Measurements from ENCODE around the gene HRAS. TPM values are rescaled to one million over a fixed set of nuclear protein-coding genes. Genes with fewer than 3 reads are reported as not detected.

The HRAS gene
- total and polyA plus RNA-seq, 2 of the 8 experiments (the other 6 are each of a cell fraction or from before 2014, with no cell fraction given), result 44.3 to 54.7 TPM

DNA sequence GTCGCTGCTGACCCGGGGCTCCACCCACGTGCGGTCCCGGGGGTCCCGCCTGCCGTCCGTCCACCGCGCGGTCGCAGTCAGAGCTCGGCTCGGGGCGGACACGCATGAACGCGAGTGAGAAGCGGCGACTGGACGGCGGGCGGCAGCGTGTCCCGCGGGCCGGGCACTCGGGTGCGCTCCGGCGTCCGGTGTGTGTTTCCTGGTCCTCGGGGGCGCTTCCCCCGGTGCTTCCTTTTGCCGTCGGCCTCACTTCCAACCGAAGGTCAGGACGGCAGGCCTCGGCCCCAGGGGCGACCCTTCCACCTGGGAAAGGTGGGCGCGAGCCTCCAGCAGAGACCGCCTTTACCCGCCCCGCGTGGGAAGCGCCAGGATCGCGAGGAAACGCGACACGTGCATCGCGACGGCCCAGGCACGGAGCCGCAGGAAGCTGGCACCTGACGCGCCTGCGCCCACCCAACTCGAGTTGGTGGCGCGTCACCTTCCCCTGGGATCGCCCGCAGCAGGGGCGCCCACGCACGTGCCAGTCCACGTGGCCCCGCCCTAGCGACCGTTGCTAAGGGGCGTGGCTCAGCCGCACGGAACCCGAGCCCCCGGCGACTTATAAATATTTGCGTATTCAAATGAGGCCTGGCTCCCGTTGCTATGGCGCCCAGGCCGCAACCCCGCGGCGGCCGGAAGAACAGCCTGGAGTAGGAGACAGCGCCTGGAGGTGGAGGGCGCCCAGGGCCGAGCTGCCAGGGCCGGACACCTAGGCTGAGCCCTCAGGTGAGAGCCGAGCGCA is 1.7 kb upstream of the HRAS start, which contains the start of gene LRRC56 (continued):
- peak; percentile 70 for TF ChIP-seq ASH2L (IDR thresholded peaks at IDR 0.05; ENCODE audit: low read length)
- no peak for TF ChIP-seq RNF2 (IDR thresholded peaks at IDR 0.05; ENCODE audit: borderline replicate concordance, low read depth, low read length, missing control alignments, poor library complexity, severe bottlenecking)
- peak; percentile 31 for TF ChIP-seq CTBP2 (IDR thresholded peaks at IDR 0.05; ENCODE audit: borderline replicate concordance, insufficient read depth, insufficient read length, low read length)
- TF ChIP-seq BACH1 (IDR thresholded peaks at IDR 0.05; ENCODE audit: low read length), result peak; percentile 87
- TF ChIP-seq EGR1 (IDR thresholded peaks at IDR 0.05; ENCODE audit: borderline replicate concordance, low read depth, low read length), result no peak
- no peak for TF ChIP-seq CEBPB (IDR thresholded peaks at IDR 0.05; ENCODE audit: low read depth, low read length)
- TF ChIP-seq KDM5A (IDR thresholded peaks at IDR 0.05; ENCODE audit: low read length), result no peak
- TF ChIP-seq, protein P1, sequence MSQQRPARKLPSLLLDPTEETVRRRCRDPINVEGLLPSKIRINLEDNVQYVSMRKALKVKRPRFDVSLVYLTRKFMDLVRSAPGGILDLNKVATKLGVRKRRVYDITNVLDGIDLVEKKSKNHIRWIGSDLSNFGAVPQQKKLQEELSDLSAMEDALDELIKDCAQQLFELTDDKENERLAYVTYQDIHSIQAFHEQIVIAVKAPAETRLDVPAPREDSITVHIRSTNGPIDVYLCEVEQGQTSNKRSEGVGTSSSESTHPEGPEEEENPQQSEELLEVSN (IDR thresholded peaks at IDR 0.05), result peak; percentile 84; the same call in 1 of the 2 replicates
- TF ChIP-seq CHD1 (IDR thresholded peaks at IDR 0.05; ENCODE audit: low read depth, low read length), result no peak
- peak; percentile 28 for TF ChIP-seq EZH2 (IDR thresholded peaks at IDR 0.05; ENCODE audit: low read depth, low read length, severe bottlenecking)
- TF ChIP-seq TAF1 (IDR thresholded peaks at IDR 0.05; ENCODE audit: low read depth, low read length), result 0 out of 2 replicates have a peak, but pooled peaks have one; percentile 36
- peak; percentile 38; the same call in 1 of the 2 replicates for TF ChIP-seq PHF8 (conservative IDR thresholded peaks at IDR 0.05; ENCODE audit: low read depth, low read length)
- TF ChIP-seq SIN3A (conservative IDR thresholded peaks at IDR 0.05 in 1 of 2, IDR thresholded peaks at IDR 0.05 in 1 of 2; ENCODE audit: low read depth in 1 of 2, low read length in 2 of 2), result peak in 1 of 2 experiments; percentile 55; a peak in 2 of 4 replicates
- TF ChIP-seq, protein P2, sequence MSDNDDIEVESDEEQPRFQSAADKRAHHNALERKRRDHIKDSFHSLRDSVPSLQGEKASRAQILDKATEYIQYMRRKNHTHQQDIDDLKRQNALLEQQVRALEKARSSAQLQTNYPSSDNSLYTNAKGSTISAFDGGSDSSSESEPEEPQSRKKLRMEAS (IDR thresholded peaks at IDR 0.05), result peak; percentile 93
- TF ChIP-seq CBX8 (IDR thresholded peaks at IDR 0.05; ENCODE audit: borderline replicate concordance, low read depth, low read length), result no peak

Data from H1 (cell line).